NCI-H510A (cell line): ENCODE results near the gene GFM2.
"Not testable (repeated sequence)": the region's sequence is repeated elsewhere in the genome, so short reads cannot be mapped to it uniquely, and the experiment has no call there.

Experiments
- DNase-seq: peaks from one replicate; lab custom pipeline; 2025; lab: John Stamatoyannopoulos, UW

Gene GFM2

GRCh38 chr5:74693191-74693590 is 73.7 kb downstream of the GFM2 start:
- DNase-seq, result no peak

- DNase-seq, result no peak
These were observed 79.8 kb downstream of the GFM2 start for GRCh38 chr5:74686962-74687751.

GRCh38 chr5:74685979-74686631 is 80.8 kb downstream of the GFM2 start:
- no peak for DNase-seq

- DNase-seq, result peak; percentile 55
These were observed 81.7 kb downstream of the GFM2 start, which contains the start of gene HEXB for GRCh38 chr5:74684900-74685851. TSS of gene HEXB (plus strand) at chr5:74685233. CDS start at chr5:74685261, 28 bp downstream.

- DNase-seq, result no peak
These were observed 87.0 kb downstream of the GFM2 start for GRCh38 chr5:74679966-74680365.

GRCh38 chr5:74679300-74679699 is 87.6 kb downstream of the GFM2 start:
- not testable (repeated sequence) for DNase-seq

GRCh38 chr5:74678123-74678522 is 88.8 kb downstream of the GFM2 start:
- DNase-seq, result not testable (repeated sequence)

- DNase-seq, result not testable (repeated sequence)
These were observed 90.5 kb downstream of the GFM2 start for GRCh38 chr5:74676466-74676865.

- DNase-seq, result peak; percentile 0
These were observed 93.7 kb downstream of the GFM2 start for GRCh38 chr5:74673011-74673790.

- DNase-seq, result no peak
These were observed 94.6 kb downstream of the GFM2 start for GRCh38 chr5:74672215-74672877.
